GM18519 (cell line): ENCODE measurements around the gene CTTNBP2NL.

Experiments
- ATAC-seq: cut with Tn5 transposase; IDR thresholded peaks from one replicate; pipeline ENCODE4 v1.9.1; 2021; ENCODE audit warnings: mild to moderate bottlenecking, moderate library complexity; ENCODE audit not compliant: unreplicated experiment, low FRiP score

CTTNBP2NL gene, protein sequence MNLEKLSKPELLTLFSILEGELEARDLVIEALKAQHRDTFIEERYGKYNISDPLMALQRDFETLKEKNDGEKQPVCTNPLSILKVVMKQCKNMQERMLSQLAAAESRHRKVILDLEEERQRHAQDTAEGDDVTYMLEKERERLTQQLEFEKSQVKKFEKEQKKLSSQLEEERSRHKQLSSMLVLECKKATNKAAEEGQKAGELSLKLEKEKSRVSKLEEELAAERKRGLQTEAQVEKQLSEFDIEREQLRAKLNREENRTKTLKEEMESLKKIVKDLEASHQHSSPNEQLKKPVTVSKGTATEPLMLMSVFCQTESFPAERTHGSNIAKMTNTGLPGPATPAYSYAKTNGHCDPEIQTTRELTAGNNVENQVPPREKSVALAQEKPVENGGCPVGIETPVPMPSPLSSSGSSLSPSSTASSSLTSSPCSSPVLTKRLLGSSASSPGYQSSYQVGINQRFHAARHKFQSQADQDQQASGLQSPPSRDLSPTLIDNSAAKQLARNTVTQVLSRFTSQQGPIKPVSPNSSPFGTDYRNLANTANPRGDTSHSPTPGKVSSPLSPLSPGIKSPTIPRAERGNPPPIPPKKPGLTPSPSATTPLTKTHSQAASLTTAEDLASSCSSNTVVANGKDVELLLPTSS

DNA sequence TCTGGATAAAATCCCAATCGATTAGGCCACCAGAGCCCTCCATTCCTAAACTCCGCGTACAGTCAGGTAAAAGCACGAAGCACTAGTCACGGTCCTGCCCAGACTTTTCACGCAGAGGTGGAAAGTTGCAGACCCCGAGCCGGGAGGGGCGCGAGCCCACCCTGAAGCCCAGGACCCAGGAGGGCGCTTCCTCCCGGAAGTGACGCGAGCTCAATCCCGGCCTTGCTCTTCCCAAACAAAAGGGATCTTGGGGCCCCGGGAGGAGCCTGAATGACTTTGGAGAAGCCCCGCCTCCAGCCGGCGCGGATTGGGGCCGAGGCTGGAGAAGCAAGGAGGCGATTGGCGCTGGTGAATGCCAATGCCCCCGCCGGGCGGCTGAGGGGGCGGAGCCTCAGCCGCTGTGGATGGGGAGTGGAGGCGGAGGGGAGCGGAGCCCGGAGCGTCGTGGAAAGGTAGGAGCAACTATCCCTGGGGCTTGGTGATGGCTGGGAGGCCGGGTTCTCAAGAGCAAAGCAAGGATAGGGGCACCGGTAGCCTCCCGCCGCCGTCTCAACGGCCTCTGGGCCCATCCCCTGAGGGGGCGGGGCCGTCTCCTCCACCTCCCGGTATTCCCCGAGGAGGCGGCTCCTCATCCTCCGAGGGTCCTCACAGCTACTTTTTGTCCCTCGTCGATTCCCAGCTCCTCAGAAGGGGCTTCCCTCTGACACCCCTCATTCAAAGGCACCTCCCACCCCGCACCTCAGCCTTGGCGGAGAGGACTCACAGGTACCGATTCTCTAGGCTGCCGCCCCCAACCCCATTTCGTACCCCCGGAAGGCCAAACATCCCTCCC, at the start of gene CTTNBP2NL:
Gene CTTNBP2NL (plus strand): TSS at position 394 of the 832 bp plus-strand sequence. CDS start 19,952 bp downstream, outside the sequence.
- no peak for ATAC-seq

DNA sequence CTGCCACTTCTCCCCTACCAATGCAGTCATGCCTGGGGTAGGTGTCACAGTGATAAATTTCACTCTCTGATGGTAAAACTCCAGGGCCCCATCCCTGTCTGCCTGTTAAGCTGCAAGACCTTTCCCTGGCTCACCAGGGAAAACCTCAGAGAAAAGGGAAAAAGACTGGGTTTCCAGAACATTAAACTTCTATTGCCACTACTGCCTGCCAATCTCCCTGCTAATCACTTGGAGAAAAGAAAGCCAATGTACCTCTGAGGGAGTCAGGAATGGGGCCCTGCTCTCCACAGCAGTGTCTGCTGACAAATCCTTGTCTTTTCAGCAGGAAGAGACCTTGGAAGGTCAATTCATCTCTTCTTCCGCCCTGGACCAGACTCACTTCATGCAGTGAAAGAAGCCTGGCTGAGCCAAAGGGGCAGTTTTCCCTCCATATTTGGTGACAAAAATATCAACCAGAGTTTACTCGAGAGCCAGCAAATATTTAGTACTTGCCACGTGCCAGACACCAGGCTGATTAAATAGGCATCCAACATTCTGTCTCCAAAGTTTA, 49.1 kb upstream of the CTTNBP2NL start:
- ATAC-seq: no peak

- ATAC-seq: no peak
These were observed 39.2 kb upstream of the CTTNBP2NL start for GRCh38 chr1:112356765-112357164.

- ATAC-seq: no peak
These were observed 38.5 kb upstream of the CTTNBP2NL start for GRCh38 chr1:112357467-112357866.

DNA sequence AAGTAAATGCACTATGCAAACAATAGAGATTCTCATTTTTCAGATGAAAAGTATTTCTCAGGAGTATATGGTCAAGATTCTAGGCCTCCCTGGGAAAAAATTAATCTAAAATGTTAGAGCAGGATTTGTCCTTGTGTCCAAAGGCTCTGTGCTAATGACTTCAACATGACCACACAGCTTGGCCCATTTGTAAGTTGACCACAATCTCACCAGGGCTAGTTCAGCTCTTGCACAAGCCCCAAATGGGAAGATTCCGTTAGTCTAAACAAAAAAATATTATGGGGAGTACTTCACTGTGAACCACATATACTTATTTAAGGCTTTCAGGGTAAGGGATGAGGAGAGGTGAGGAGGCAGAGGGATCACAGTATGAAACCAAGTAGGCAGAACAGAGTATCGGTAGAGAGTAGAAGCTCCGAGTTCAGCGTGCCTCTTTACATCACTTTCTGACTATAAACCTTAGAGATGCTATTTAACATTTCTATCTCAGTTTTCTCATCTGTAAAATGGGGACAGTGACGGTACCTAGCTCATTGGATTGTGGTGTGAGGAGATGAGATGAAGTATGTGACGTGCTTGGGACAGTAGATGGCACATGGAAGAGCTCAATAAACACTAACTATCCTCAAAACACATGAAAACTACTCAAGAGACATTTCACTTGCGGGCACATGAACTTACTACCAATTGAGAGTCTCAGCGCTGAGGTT, 37.8 kb upstream of the CTTNBP2NL start:
- ATAC-seq: no peak

- ATAC-seq: no peak
These were observed 37.1 kb upstream of the CTTNBP2NL start for GRCh38 chr1:112358798-112359408.

DNA sequence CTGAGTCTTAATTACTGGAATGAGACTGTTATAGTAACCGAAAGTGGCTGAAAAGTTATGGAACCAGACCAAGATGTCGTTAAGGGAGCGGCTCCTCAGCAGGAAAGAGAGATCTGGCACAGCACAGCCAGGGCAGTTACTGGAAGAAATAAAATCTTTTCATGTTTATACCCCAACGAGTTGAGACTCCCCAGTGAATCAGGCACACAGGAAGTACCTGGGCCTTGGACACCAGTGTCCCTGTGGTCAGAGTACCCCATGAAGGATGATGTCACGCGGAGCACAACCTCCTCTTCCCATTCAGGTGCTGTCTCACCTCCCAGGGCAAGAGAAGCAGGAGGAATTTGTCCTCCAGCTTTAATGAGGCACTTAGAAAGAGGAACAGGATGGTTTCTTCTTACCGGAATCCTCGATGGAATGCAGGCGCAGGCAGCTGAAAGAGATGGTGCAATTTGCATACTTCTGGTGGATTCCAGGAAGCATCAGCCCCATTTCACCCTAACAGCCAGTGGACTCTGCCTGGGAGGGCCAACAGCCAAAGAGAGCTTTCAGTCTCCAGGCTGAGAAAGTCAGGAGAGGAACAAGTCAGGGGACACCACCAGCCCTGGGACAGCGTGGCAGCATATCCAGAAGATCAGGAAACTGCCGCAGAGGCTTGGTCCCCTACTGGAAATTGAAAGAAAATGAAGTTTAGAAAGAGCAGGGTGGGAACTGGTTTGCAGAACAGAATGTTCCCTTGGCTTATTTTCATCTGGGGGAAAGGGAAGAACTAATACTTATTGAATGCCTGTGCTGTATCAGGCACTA, 35.9 kb upstream of the CTTNBP2NL start:
- ATAC-seq: no peak

DNA sequence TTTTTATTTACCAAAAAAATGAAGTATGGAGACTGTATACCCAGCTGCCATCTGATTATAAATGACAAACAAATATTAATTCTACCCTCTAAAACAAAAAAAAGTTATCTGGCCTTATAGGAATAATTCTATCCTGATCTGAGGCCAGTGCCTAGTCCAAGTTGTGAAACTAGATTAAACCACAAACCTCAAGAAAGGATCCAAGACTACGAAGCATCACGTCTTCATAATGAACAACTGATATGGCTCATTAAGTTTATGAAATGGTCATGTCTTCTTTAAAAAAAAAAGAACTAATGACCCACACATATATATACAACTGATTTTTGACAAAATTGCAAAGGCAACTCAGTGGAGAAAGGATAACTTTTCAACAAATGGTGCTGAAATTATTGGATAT, 32.4 kb upstream of the CTTNBP2NL start:
- no peak for ATAC-seq

GRCh38 chr1:112368198-112368597, 27.8 kb upstream of the CTTNBP2NL start:
- no peak for ATAC-seq

- peak; percentile 67 for ATAC-seq
These were observed 26.4 kb upstream of the CTTNBP2NL start for GRCh38 chr1:112369392-112370285.

- no peak for ATAC-seq
These were observed 25.0 kb upstream of the CTTNBP2NL start for GRCh38 chr1:112370996-112371395.

GRCh38 chr1:112371775-112372174, 24.2 kb upstream of the CTTNBP2NL start:
- no peak for ATAC-seq

GRCh38 chr1:112373806-112374205, 22.2 kb upstream of the CTTNBP2NL start:
- ATAC-seq: no peak

DNA sequence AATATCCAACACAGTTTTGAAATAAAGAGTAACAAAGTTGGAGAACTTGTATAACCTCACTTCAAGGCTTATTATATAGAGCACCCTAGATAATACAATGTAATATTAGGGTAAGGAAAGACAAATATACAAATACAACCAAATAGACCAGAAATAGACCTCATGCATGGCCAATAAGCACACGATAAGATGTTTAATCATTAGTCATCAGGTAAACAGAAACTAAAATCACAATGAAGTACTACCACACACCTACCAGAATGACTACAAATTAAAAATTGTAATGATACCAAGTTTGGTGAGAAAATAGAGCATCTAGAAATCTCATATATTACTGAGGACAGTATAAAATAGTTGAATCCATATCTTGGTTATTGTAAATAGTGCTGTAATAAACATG, 20.3 kb upstream of the CTTNBP2NL start:
- ATAC-seq: no peak

DNA sequence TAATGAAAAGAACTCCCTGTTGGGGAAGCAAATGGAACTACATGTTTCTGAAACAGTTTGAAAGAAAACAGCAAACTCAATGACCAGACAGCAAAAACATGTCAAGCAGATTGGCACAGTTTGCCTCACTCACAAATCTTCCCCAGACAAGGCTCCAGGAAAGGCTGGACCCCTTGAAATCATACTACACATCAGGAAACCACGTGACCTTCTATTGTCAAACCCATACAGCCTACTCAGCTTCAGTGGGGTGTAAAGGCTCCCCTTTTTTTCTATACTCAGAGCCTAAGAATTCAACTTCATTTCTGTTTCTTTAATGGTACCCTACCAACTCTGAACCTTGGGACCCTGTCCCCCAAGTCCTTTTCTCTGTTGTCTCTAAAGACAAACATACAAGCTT, 15.7 kb upstream of the CTTNBP2NL start:
- no peak for ATAC-seq

- ATAC-seq: no peak
These were observed 14.5 kb upstream of the CTTNBP2NL start for GRCh38 chr1:112381324-112382076.

DNA sequence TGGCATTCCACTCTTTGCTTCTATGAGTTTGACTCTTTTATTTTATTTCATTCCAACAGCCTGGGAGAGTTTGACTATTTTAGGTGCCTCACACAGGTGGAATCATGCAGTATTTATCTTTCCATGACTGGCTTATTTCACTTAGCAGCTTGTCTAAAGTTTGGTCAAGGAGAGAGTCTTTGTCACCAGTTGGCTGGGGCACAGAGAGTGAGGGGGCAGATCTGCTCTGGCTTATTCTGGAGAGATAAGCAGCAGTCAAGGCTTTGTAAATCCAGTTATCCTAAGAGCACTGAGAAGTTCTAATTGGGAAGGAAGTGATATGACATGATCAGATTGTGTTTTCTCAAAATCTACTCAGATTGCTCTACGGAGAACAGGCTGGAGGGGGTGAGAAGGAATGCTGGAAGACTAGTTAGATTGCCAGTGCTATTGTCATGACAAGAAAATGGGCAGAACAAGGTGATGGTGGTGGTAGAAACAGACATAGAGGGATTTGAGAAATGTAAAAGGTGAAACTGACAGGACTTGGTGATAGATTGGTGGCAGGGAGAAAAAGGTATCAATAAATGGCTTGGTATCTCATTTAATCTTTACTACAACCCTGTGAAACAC, 12.1 kb upstream of the CTTNBP2NL start:
- no peak for ATAC-seq
